Measurements from ENCODE around the gene SLC6A13. TPM values are rescaled to one million over a fixed set of nuclear protein-coding genes. Genes with fewer than 3 reads are reported as not detected.

The SLC6A13 gene
- total and polyA plus RNA-seq, 4 donors = 0.23 to 12.0 (median 7.5) TPM

GRCh38 chr12:292186-292585 lies 29.6 kb upstream of the SLC6A13 start:
- TF ChIP-seq ATF3 (IDR thresholded peaks at IDR 0.05) (no peak), FOXA2 (IDR thresholded peaks at IDR 0.05) (no peak), CTCF (IDR thresholded peaks at IDR 0.05; ENCODE audit: low read depth, low read length, missing input control) (no peak), RAD21 (IDR thresholded peaks at IDR 0.05) (no peak), HNF4G (IDR thresholded peaks at IDR 0.05) (no peak), NR2F2 (IDR thresholded peaks at IDR 0.05) (no peak), EGR1 (IDR thresholded peaks at IDR 0.05; ENCODE audit: low read depth in 2 of 2) (no peak), REST (IDR thresholded peaks at IDR 0.05) (no peak), TAF1 (conservative IDR thresholded peaks at IDR 0.05) (no peak), GABPA (IDR thresholded peaks at IDR 0.05 in 1 of 2, conservative IDR thresholded peaks at IDR 0.05 in 1 of 2) (no peak), JUND (IDR thresholded peaks at IDR 0.05) (no peak)
- TF ChIP-seq, protein P1, sequence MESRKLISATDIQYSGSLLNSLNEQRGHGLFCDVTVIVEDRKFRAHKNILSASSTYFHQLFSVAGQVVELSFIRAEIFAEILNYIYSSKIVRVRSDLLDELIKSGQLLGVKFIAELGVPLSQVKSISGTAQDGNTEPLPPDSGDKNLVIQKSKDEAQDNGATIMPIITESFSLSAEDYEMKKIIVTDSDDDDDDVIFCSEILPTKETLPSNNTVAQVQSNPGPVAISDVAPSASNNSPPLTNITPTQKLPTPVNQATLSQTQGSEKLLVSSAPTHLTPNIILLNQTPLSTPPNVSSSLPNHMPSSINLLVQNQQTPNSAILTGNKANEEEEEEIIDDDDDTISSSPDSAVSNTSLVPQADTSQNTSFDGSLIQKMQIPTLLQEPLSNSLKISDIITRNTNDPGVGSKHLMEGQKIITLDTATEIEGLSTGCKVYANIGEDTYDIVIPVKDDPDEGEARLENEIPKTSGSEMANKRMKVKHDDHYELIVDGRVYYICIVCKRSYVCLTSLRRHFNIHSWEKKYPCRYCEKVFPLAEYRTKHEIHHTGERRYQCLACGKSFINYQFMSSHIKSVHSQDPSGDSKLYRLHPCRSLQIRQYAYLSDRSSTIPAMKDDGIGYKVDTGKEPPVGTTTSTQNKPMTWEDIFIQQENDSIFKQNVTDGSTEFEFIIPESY (IDR thresholded peaks at IDR 0.05) = no peak
- no peak overlapping the region for H3K4me3 ChIP-seq (ENCODE audit: low read depth in 1 of 3, low read length in 3 of 3)
- 100% methylated on average over 1 of the region's 1 CpG for WGBS
- DNase-seq (ENCODE audit: low spot score) = no peak
- H3K36me3 ChIP-seq (ENCODE audit: control insufficient read depth in 4 of 4, insufficient read depth in 3 of 4, low read depth in 1 of 4, low read length in 3 of 4) = peaks cover 5 to 41% (median 36%) of the 10 kb centered on the region in 4 donors
- no peaks in the 10 kb centered on the region for H3K4me1 ChIP-seq (ENCODE audit: control insufficient read depth in 4 of 4, insufficient read depth in 4 of 4, low read length in 3 of 4)
- H3K9ac ChIP-seq (ENCODE audit: low read depth in 1 of 2, low read length in 2 of 2) = no peak overlapping the region
- H3K27me3 ChIP-seq (ENCODE audit: control insufficient read depth in 4 of 4, insufficient read depth in 4 of 4, low read length in 3 of 4) = no peaks in the 10 kb centered on the region
- no peaks in the 10 kb centered on the region for H3K9me3 ChIP-seq (ENCODE audit: control insufficient read depth in 4 of 4, low read length in 3 of 4)
- H3K27ac ChIP-seq (ENCODE audit: low read depth in 1 of 2, low read length in 2 of 2) = no peak overlapping the region

DNA sequence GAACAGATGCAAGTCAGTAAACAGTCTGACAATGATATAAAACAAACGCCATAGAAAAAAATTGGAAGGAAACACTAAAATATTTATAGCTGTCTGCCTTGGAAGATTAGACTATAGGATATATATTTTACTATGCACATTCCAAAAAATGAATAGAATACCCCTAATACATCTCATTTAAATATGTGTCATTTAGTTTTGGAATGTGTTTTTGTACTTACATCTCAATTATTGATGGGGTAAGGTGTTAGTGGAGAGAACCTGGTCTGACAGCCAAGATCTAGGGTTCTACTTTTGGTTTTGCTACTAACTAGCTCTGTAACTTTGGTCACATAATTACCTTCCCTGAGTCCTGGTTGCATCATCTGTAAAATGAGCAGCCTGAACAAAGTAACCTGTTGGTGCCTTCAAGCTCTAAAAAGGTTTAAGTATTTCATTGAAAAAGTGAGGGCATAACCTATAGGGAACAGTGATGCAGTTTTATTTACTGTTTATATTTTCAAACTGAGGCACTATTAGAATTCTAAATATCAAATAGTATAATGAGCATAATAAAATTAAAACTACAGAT lies 28.6 kb upstream of the SLC6A13 start:
- WGBS = 76% methylated on average over 1 of the region's 1 CpG
- Histone ChIP-seq H3K36me3 (ENCODE audit: control insufficient read depth in 4 of 4, insufficient read depth in 3 of 4, low read depth in 1 of 4, low read length in 3 of 4) (peaks cover 5 to 36% (median 29%) of the 10 kb centered on the region in 4 donors), H3K27me3 (ENCODE audit: control insufficient read depth in 4 of 4, insufficient read depth in 4 of 4, low read length in 3 of 4) (no peaks in the 10 kb centered on the region), H3K9me3 (ENCODE audit: control insufficient read depth in 4 of 4, low read length in 3 of 4) (no peaks in the 10 kb centered on the region), H3K4me1 (ENCODE audit: control insufficient read depth in 4 of 4, insufficient read depth in 4 of 4, low read length in 3 of 4) (no peaks in the 10 kb centered on the region), H3K27ac (ENCODE audit: low read depth in 1 of 2, low read length in 2 of 2) (no peak overlapping the region), H3K4me3 (ENCODE audit: low read depth in 1 of 3, low read length in 3 of 3) (no peak overlapping the region), H3K9ac (ENCODE audit: low read depth in 1 of 2, low read length in 2 of 2) (no peak overlapping the region)
- no peak for DNase-seq (ENCODE audit: low spot score)
- TF ChIP-seq NR2F2 (IDR thresholded peaks at IDR 0.05) (no peak), YY1 (IDR thresholded peaks at IDR 0.05) (no peak), HNF4G (IDR thresholded peaks at IDR 0.05) (no peak), MAX (IDR thresholded peaks at IDR 0.05) (no peak), FOXA2 (IDR thresholded peaks at IDR 0.05) (no peak), CTCF (IDR thresholded peaks at IDR 0.05; ENCODE audit: low read depth, low read length, missing input control) (no peak), JUND (IDR thresholded peaks at IDR 0.05) (no peak), EGR1 (IDR thresholded peaks at IDR 0.05; ENCODE audit: low read depth in 2 of 2) (no peak), FOXA1 (IDR thresholded peaks at IDR 0.05) (no peak), TAF1 (conservative IDR thresholded peaks at IDR 0.05) (no peak)
- TF ChIP-seq, protein P1 (IDR thresholded peaks at IDR 0.05) = no peak

Data from liver (tissue), 9 donors.